Umbilical cord (tissue), 2 donors: ENCODE results near the gene UNC80. TPM values are rescaled to one million over a fixed set of nuclear protein-coding genes. Genes with fewer than 3 reads are reported as not detected.
A peak's percentile ranks its signal among the peaks of the same experiment; 100 is the strongest.

Experiments used
- DNase-seq: peaks from one replicate; pipeline ENCODE4 v3.0.0-alpha.2; 2015; ENCODE audit warnings: low spot score
- total RNA-seq: library from RNA; depleted of rRNA; stranded (reverse); fragments of >200 nt; gene quantifications from one replicate; pipeline ENCODE4 v1.2.3, GENCODE V29; 2014; ENCODE audit warnings: low replicate concordance; ENCODE audit not compliant: insufficient read depth

Gene UNC80
- total RNA-seq, 1 donor from 2014 or later, result 4.6 TPM

GRCh38 chr2:209809256-209809655, 37.6 kb downstream of the UNC80 start:
- DNase-seq, result no peak

- no peak for DNase-seq
Observed at GRCh38 chr2:209817844-209818271, 46.2 kb downstream of the UNC80 start.

GRCh38 chr2:209818939-209819338, 47.3 kb downstream of the UNC80 start:
- DNase-seq, result no peak

- DNase-seq, result no peak
Observed at GRCh38 chr2:209821806-209822205, 50.2 kb downstream of the UNC80 start.

GRCh38 chr2:209823484-209823883, 51.9 kb downstream of the UNC80 start:
- no peak for DNase-seq

- DNase-seq, result no peak
Observed at GRCh38 chr2:209824391-209824790, 52.8 kb downstream of the UNC80 start.

- DNase-seq, result no peak
Observed at GRCh38 chr2:209830722-209831465, 59.3 kb downstream of the UNC80 start.

GRCh38 chr2:209834767-209835166, 63.1 kb downstream of the UNC80 start:
- no peak for DNase-seq

GRCh38 chr2:209840434-209840833, 68.8 kb downstream of the UNC80 start:
- no peak for DNase-seq

- DNase-seq, result no peak
Observed at GRCh38 chr2:209845666-209846065, 74.0 kb downstream of the UNC80 start.

- DNase-seq, result no peak
Observed at GRCh38 chr2:209864716-209865295, 93.2 kb downstream of the UNC80 start.

GRCh38 chr2:209868271-209868994, 96.8 kb downstream of the UNC80 start:
- DNase-seq, result no peak

GRCh38 chr2:209870067-209870466, 98.4 kb downstream of the UNC80 start:
- no peak for DNase-seq

- DNase-seq, result peak; percentile 3
Observed at GRCh38 chr2:209872675-209873074, 101.0 kb downstream of the UNC80 start.

GRCh38 chr2:209875270-209875669, 103.6 kb downstream of the UNC80 start:
- no peak for DNase-seq

GRCh38 chr2:209876211-209876610, 104.6 kb downstream of the UNC80 start:
- no peak for DNase-seq

GRCh38 chr2:209878701-209879100, 107.1 kb downstream of the UNC80 start:
- no peak for DNase-seq

GRCh38 chr2:209900638-209901037, 129.0 kb downstream of the UNC80 start:
- no peak for DNase-seq

GRCh38 chr2:209901172-209901571, 129.5 kb downstream of the UNC80 start:
- no peak for DNase-seq

- no peak for DNase-seq
Observed at GRCh38 chr2:209905691-209906090, 134.1 kb downstream of the UNC80 start.

GRCh38 chr2:209907746-209908145, 136.1 kb downstream of the UNC80 start:
- DNase-seq, result no peak

- no peak for DNase-seq
Observed at GRCh38 chr2:209908511-209908910, 136.9 kb downstream of the UNC80 start.

- no peak for DNase-seq
Observed at GRCh38 chr2:209911486-209911885, 139.9 kb downstream of the UNC80 start.
